ENCODE measurements around the gene GJC2.
"Not testable (repeated sequence)": the region's sequence is repeated elsewhere in the genome, so short reads cannot be mapped to it uniquely, and the experiment has no call there.

The GJC2 gene

DNA sequence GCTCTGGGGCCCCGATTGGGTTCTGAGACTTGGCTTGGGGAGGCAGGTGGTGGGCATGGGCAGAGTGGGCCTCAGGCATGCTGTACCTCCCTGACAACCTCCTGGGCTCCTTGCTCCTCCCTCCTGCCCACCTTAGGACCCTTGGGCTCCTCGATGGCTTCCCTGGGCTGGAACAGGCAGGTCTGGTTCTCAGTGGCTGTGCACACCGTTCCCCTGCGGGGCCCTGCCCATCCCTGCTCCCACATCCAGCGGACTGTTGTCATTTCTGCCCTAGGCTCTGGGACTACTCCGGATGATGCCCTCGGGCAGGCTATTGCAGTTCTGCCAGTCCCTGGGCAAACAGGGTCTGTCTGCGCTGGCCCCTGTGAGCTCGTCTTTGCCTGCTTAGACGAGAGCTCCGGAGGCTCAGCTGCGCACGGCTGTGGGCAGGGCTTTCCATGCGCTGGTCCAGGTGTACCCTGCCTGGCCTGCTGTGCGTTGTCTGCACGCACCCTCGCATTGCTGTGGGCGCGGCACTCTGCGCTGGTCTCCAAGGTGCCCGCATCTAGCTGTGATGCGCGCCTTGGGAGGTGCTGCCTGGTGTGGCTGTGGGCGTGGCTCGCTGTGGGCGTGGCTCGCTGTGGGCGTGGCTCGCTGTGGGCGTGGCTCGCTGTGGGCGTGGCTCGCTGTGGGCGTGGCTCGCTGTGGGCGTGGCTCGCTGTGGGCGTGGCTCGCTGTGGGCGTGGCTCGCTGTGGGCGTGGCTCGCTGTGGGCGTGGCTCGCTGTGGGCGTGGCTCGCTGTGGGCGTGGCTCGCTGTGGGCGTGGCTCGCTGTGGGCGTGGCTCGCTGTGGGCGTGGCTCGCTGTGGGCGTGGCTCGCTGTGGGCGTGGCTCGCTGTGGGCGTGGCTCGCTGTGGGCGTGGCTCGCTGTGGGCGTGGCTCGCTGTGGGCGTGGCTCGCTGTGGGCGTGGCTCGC, 24.1 kb downstream of the GJC2 start:
- DNase-seq (ENCODE audit: low read depth), result not testable (repeated sequence)

DNA sequence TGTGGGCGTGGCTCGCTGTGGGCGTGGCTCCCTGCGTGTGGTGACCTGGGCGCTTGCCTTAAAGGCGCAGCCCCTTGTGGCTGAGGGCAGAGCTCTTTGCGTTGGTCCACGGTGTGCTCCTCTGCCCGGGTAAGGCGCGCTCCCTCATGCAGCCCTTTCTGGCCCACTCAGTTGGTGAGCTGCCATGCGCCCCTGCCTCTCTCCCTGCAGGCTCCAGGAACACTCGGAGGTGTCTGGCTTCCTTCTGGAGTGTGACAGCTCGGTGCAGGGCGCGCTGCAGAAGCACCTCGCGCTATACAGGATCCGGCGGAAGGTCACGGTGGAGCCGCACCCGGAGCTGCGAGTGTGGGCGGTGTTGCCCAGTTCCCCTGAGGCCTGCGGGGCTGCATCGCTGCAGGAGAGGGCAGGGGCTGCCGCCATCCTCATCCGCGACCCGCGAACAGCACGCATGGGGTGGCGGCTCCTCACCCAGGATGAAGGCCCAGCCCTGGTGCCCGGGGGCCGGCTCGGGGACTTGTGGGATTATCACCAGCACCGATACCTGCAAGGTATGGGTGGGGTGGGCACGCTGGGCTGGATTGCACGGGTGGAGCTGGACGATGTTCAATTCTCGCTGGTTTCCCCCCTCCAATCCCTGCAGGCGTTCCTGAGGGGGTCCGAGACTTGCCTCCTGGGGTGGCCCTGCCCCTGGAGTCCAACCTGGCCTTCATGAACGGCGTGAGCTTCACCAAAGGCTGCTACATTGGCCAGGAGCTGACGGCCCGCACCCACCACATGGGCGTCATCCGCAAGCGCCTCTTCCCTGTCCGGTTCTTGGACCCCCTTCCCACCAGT, 25.0 kb downstream of the GJC2 start:
- DNase-seq (ENCODE audit: low read depth), result no peak

DNA sequence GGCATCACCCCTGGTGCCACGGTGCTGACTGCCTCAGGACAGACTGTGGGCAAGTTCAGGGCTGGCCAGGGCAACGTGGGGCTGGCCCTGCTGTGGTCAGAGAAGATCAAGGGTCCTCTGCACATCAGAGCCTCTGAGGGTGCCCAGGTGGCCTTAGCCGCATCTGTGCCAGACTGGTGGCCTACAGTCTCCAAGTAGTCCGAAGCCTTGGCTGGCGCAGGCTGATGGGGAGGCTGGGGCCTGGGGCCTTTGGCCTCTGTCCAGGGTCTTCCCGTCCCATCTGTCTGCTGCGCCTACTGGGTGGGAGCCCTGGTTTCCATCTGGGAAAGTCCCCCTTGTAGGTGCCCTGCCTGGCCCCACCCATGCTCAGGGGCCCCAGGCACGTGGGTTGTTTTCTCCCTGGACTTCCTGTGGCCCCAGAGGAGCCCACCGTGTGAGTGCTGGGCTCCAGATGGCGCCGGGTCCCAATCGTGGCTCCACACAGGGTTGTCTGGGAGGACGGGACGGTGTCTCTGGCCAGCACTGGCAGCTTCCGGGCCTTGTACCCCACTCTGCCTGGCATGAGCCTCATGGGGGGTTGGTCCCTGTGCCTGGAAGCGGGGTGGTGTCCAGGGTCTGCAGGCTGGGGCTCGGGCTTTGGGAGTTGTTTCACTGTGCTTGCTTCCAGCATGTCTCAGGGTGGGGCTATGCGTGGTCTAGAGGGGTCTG, 25.7 kb downstream of the GJC2 start:
- DNase-seq (ENCODE audit: low read depth), result no peak

DNA sequence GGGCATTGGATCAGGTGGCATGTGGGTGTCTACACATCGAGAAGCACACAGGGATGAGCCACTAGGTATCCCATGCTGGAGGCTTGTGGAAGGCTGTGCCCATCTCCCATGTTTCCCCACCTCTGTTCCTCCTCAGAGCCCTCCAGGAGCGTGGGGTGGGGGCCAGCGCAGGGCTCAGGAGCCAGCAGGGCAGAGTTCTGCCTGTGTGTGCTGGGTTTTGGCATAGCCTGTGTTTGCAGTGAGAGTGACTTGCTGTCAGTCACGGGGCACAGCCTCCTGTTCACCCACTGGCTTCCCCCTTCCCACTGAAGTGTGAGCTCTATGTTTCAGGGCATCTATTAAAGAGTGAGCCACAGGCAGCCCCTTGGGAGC, 26.3 kb downstream of the GJC2 start:
- no peak for DNase-seq (ENCODE audit: low read depth)

DNA sequence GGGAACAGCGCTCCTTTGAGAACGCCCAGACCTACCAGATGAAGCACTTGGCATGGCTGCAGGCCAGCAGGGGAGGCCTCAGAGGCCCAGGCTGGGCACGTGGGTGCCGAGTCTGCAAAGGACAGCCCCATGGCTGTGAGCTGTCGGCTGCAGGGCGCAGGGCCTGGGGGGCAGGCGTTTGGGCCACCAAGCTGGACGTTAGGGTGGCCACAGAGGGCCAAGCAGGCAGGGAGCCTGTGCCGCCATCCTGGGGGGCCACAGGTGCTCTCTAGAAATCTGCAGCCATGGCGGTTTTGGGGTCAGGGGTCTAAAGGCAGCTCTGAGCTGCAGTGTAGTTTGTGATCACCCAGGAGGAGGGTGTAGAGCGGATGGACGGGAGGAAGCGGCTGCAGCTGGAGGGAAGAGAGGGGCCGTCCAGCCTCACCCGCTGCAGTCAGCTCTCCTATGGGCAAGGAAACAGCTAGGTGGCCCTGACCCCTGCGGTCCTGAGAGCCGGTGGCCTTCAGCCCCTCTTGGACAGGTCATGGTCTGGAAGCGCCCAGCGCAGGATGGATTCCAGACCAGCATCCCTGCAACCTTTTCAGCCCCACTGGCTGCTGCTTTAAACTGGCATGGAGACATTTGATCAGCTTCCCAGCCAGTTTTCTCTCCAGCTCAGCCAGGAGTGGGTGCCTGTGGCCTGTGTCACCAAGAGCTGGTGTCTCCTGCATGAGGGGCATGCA, 26.9 kb downstream of the GJC2 start:
- DNase-seq (ENCODE audit: low read depth), result no peak

DNA sequence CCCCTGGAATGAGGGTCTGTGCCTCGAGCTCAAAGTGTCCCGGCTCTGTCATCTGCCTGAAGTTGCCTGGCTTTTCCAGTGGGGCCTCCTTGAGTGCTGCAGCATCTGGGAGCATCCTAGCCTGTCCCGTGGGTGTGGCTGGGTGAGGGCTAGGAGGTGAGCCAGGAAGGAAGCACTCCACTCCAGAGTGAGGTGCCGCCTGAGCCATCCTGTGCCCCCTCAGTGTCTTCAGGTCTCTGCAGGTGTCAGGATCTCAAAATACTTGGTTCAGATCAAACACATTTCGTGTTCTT, 27.4 kb downstream of the GJC2 start:
- DNase-seq (ENCODE audit: low read depth), result no peak

DNA sequence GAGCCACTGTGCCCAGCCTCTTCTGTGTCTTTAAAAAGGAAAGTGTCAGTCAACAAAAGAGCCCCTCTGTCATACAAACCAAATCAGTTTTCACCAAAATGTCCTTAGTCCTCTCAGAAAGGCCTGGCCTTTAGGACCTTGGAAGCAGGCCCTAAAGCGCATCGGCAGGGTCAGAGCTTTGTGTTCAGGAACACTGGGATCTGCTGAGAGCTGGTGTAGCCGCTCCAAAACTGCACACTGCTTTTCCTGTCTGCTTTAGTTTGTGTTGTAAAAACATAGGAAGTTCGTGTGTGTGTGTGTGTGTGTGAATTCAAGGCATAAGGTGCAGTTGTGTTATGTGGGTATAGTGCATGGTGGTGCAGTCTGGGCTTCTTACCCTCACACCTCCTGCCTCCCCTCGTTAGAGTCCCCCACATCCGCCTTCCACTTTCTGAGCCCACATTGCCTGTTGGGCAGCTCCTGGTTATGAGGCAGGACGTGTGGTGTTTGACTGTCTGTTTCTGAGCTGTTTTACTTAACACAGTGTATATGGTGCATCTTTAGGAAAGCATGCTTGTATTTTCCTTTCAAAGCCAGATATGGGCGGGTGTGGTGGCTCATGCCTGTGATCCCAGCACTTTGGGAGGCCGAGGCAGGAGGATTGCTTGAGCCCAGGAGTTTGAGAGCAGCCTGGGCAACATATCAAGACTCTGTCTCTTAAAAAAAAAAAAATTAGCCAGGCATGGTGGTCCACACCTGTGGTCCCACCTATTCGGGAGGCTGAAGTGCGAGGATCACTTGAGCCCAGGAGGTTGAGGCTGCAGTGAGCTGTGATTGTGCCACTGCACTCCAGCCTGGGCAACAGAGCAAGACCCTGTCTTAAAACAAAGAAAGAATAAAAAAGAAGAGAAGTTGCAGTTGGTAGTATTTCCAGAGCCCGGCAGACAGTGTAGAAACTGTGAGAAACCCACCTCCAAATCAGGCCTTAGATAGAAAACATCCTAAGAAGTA, 28.3 kb downstream of the GJC2 start:
- no peak for DNase-seq (ENCODE audit: low read depth)

DNA sequence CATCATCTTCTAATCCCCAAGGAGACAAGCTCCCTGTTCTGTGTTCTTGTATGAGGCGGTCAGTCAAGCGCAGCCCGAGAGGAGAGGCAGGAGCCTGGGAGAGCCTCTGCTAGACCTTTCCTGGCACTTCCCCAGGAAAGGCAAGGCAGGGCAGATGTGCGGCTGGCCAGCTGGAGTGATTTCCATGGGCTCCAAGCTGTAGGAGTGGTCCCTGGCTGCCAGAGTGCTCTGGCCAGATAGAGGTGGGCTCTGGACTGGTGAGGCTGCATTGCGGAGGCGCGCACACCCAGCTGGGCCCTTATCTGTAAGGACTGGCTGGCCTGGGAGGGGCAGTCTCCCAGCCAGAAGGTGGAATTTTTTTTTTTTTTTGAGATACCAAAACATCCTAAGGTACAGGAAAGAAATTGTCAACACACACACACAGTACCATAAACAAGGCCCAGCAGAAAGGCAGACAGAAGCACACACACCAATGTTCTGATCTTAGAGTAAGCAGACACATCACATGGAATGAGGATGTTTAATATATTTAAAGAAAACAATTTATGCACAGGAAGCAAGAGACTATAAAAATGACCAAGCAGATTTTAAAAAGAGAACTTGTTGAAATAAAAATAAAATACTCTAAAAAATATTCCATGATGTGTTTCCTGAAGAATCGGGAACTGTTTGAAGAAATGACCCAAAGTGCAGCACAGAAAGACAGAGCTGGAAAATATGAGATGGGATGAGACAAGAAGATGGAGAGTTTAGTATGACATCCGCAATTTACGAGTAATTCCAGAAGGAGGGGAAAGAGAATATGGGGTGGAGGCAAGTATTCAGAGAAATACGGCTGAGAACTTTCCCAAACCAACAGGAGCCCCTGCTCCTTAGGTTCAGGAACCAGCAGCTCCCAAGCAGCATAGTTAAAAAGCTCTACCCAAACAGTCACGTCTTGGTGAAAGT, 29.3 kb downstream of the GJC2 start:
- no peak for DNase-seq (ENCODE audit: low read depth)

DNA sequence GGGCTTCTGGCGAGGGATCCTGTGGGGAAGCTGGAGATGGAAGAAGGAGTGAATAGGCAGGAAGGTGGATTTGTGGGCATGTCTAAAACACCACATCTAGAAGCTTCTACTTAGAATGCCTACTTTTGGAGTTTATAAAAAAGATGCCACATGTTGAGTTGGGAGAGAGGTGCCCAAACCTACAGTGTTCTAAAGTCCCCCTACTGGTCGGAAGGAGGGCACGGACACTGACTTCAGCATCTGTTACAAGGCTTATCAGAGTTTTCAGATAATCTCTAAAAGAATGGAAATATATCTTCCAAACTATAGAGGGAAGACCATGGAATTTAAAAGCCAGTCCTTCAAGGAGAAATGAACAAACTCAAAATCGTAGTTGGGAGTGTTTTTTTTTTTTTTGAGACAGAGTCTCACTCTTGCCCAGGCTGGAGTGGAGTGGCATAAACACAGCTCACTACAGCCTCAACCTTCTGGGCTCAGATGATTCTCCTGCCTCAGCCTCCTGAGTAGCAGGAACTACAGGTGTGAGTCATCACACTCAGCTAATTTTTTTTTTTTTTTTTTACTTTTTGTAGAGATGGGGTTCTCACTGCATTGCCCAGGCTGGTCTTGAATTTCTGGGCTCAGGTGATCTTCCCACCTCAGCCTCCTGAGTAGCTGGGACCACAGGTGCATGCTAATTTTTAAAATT, 30.7 kb downstream of the GJC2 start:
- DNase-seq (ENCODE audit: low read depth), result no peak

DNA sequence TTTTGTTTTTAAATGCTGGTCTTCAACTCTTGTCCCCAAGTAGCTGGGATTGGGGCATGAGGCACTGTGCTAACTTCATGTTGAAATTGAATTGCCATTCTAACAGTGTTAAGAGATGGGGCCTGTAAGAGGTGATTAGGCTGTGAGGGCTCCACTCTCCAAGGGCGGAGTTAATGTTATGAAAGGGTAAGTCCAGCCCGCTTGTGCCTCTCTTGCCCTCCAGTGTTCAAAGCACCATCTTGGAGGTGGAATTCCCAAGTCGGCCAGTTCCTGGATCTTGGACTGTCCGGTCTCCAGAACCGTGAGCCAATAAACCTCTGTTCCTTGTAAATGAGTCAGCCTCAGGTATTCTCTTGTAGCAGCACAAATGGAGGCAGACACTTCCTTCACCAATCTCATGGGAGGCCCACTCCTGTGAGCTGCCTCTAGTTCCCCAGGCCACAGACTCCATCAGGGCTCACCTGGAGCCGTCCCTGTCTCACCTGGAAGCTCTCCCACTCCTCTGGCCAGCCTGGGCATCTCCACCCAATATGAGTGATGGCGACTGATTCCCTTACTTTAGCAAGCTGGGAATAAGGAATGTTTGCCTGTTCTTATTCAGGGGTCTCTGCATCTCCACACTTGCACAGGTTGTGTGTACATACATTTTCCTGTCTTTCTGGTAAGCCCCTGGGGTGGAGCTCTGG, 31.4 kb downstream of the GJC2 start:
- DNase-seq (ENCODE audit: low read depth), result no peak

DNA sequence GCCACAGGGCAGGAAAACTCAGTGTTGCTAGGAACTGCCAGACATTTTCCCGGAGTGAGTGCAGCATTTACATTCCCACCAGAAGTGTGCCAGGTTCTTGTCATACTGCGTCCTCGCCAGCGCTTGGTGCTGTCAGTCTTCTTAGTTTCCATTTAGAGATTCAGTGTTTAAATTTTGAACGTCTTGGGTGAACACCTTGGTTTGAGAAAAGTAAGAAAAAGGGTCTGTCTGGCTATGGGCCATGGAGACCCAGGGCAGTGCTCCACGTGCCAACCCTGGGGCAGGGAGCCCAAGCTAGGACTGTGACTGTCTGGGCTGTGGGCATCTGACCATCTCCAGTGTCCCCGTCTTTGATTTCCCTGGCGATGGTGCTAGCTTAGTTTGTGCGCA, 31.9 kb downstream of the GJC2 start:
- no peak for DNase-seq (ENCODE audit: low read depth)

DNA sequence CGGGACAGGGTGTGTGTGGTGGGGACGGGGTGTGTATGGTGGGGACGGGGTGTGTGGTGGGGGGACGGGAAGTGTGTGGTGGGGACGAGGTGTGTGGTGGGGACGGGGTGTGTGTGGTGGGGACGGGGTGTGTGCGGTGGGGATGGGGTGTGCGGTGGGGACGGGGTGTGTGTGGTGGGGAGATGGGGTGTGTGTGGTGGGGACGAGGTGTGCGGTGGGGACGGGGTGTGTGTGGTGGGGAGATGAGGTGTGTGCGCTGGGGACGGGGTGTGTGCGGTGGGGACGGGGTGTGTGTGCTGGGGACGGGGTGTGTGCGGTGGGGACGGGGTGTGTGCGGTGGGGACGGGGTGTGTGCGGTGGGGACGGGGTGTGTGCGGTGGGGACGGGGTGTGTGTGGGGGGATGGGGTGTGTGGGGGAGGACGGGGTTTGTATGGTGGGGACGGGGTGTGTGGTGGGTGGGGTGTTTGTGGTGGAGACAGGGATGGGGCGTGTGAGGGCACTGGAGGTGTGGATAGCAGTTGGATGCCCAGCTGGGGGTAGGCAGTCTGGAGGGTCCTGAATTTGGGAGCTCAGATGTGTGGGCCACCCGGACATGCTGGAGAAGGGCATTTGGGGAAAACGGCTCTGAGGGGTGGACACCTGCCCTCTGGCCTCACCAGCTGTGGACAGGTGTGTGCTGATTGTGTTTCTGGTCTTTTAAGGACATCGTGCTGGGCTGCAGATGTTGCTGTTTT, 32.7 kb downstream of the GJC2 start:
- no peak for DNase-seq (ENCODE audit: low read depth)

DNA sequence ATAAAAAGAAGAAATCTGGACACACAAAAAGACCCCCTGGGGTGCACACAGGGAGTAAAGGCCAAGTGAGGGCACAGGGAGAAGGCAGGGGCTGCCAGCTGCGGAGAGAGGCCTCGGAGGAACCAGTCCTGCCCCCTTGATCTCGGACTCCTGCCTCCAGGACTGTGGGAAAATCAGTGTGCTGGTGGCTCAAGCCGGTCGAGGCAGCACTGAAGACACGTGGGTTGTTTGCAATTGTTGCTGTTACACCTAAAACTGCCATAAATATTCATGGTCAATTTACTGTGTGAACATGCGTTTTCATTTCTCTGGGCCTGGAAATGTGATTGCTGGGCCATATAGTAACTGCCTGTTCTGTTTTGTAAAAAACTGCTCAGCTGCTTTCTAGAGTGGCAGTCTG, 34.4 kb downstream of the GJC2 start:
- DNase-seq (ENCODE audit: low read depth), result no peak

DNA sequence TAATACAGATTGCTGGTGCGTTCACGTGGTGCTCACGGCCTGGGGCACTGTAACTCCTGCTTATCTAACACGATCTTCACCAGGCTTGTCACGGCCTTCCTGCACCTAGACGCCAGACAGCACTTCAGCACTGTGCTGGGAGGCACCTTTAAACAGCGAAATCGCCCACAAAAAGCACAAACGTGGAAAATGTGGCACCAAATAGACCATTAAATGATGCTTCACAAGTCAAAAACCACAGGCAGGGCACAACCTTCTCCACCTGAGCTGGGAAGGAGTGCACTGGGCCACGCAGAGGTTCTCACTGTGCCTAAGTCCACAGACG, 35.9 kb downstream of the GJC2 start:
- no peak for DNase-seq (ENCODE audit: low read depth)

DNA sequence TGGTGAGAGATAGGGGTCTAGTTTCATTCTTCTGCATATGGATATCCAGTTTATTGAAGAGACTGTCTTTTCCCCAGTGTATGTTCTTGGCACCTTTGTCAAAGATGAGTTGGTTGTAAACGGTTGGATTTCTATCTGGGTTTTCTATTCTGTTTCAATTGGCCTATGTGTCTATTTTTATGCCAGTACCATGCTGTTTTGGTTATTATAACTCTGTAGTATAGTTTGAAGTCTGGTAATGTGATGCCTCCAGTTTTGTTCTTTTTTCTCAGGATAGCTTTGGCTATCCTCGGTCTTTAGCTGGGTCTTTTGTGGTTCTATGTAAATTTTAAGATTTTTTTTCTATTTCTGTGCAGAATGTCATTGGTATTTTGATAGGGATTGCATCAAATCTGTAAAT, 38.5 kb downstream of the GJC2 start:
- DNase-seq (ENCODE audit: low read depth), result not testable (repeated sequence)

DNA sequence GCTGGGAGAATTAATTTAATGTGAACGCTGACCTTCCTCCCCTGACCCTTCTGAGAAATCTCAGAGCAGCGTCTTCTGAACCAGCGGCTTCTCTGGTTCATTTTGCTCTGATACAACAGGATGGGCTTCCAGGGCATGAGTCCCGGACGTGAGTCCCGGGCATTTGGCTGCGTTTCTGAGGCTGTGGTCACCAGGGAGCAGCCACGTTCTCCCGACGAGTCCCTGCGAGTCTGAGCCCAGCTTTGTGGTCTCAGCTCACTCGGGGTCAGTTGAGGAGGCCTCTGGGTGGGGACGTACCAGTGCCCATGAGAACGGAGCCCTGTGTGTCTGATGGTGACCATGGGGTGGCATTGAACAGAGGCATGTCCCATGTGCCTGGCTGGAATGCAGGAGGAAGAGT, 40.5 kb downstream of the GJC2 start:
- DNase-seq (ENCODE audit: low read depth), result no peak

DNA sequence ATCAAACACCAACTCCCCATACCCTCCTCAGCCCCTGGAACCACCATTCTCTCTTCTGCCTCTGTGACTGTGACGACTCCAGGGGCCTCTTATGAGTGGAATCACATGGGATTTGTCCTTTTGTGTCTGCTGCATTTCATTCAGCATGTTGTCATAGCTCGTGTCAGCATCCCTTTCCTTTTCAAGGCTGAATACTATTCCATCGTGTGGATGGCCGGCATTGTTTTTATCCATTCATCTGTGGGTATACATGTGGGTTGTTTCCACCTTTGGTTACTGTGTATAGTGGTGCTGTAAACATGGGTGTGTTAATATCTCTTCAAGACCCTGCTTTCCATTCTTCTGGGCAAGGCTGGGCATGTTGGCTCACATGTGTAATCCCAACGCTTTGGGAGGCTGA, 41.0 kb downstream of the GJC2 start:
- no peak for DNase-seq (ENCODE audit: low read depth)

DNA sequence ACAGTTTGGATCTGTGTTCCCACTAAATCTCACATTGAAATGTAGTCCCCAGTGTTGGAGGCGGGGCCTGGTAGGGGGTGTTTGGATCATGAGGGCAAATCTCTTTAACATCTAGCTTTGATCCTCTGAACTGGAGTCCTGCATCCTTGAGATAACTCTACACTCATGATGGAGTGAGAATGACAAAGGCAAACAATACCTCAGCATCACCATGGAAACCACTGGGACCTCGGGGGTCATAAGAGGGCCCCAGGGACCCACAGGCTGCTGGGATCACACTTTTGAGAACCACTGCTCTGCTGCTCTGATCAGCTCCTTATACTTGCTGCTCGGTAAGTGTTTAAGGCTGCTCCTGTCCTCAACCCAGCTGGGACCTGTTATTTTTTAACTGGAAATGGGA, 44.7 kb downstream of the GJC2 start:
- no peak for DNase-seq (ENCODE audit: low read depth)
